Measurements from ENCODE around the gene EGLN3. TPM values are rescaled to one million over a fixed set of nuclear protein-coding genes. Genes with fewer than 3 reads are reported as not detected.

Gene EGLN3
- total RNA-seq, 1 donor from 2014 or later: 2.8 TPM

GRCh38 chr14:33948869-33949408 lies 1.9 kb downstream of the EGLN3 start:
- TF ChIP-seq CTCF (IDR thresholded peaks at IDR 0.05): no peak

GRCh38 chr14:33948145-33948868 lies 2.6 kb downstream of the EGLN3 start:
- peaks cover 25% of the 10 kb centered on the region for H3K27me3 Mint-ChIP-seq (ENCODE audit: low read depth)
- no peak overlapping the region for H3K27ac Mint-ChIP-seq (ENCODE audit: unreplicated experiment)
- peaks cover 26% of the 10 kb centered on the region for H3K4me1 Mint-ChIP-seq (ENCODE audit: low read depth)
- H3K4me3 Mint-ChIP-seq (ENCODE audit: unreplicated experiment): peak overlapping the region; percentile 39
- DNase-seq (ENCODE audit: low spot score): no peak
- TF ChIP-seq CTCF (IDR thresholded peaks at IDR 0.05): no peak
- no peaks in the 10 kb centered on the region for H3K9me3 Mint-ChIP-seq (ENCODE audit: low read depth)
- no peaks in the 10 kb centered on the region for H3K36me3 Mint-ChIP-seq (ENCODE audit: low read depth)

More at GRCh38 chr14:33948869-33949408, 1.9 kb downstream of the EGLN3 start:
- Mint-ChIP-seq H3K27ac (ENCODE audit: unreplicated experiment) (no peak overlapping the region), H3K4me1 (ENCODE audit: low read depth) (peaks cover 26% of the 10 kb centered on the region), H3K4me3 (ENCODE audit: unreplicated experiment) (peak overlapping the region; percentile 82), H3K9me3 (ENCODE audit: low read depth) (no peaks in the 10 kb centered on the region), H3K36me3 (ENCODE audit: low read depth) (no peaks in the 10 kb centered on the region), H3K27me3 (ENCODE audit: low read depth) (peaks cover 28% of the 10 kb centered on the region)
- DNase-seq (ENCODE audit: low spot score): no peak

GRCh38 chr14:33946679-33947476 lies 4.0 kb downstream of the EGLN3 start:
- no peaks in the 10 kb centered on the region for H3K9me3 Mint-ChIP-seq (ENCODE audit: low read depth)
- peaks cover 26% of the 10 kb centered on the region for H3K4me1 Mint-ChIP-seq (ENCODE audit: low read depth)
- DNase-seq (ENCODE audit: low spot score): no peak
- H3K4me3 Mint-ChIP-seq (ENCODE audit: unreplicated experiment): peak overlapping the region; percentile 5
- no peak overlapping the region for H3K27ac Mint-ChIP-seq (ENCODE audit: unreplicated experiment)
- H3K36me3 Mint-ChIP-seq (ENCODE audit: low read depth): no peaks in the 10 kb centered on the region
- H3K27me3 Mint-ChIP-seq (ENCODE audit: low read depth): peaks cover 19% of the 10 kb centered on the region
- no peak for TF ChIP-seq CTCF (IDR thresholded peaks at IDR 0.05)

- DNase-seq (ENCODE audit: low spot score): no peak
- Mint-ChIP-seq H3K4me3 (ENCODE audit: unreplicated experiment) (no peak overlapping the region), H3K27ac (ENCODE audit: unreplicated experiment) (no peak overlapping the region), H3K4me1 (ENCODE audit: low read depth) (peaks cover 15% of the 10 kb centered on the region), H3K36me3 (ENCODE audit: low read depth) (no peaks in the 10 kb centered on the region), H3K27me3 (ENCODE audit: low read depth) (peaks cover 16% of the 10 kb centered on the region), H3K9me3 (ENCODE audit: low read depth) (no peaks in the 10 kb centered on the region)
- no peak for TF ChIP-seq CTCF (IDR thresholded peaks at IDR 0.05)
Measured at GRCh38 chr14:33945210-33946088, 5.4 kb downstream of the EGLN3 start.

Data from chondrocyte (in vitro differentiated cells).